ENCODE data around the gene PKN1. TPM values are rescaled to one million over a fixed set of nuclear protein-coding genes. Genes with fewer than 3 reads are reported as not detected.

PKN1 gene
- total and polyA plus RNA-seq, 5 experiments from 2014 or later, result 45.5 to 200 (median 96.6) TPM

DNA sequence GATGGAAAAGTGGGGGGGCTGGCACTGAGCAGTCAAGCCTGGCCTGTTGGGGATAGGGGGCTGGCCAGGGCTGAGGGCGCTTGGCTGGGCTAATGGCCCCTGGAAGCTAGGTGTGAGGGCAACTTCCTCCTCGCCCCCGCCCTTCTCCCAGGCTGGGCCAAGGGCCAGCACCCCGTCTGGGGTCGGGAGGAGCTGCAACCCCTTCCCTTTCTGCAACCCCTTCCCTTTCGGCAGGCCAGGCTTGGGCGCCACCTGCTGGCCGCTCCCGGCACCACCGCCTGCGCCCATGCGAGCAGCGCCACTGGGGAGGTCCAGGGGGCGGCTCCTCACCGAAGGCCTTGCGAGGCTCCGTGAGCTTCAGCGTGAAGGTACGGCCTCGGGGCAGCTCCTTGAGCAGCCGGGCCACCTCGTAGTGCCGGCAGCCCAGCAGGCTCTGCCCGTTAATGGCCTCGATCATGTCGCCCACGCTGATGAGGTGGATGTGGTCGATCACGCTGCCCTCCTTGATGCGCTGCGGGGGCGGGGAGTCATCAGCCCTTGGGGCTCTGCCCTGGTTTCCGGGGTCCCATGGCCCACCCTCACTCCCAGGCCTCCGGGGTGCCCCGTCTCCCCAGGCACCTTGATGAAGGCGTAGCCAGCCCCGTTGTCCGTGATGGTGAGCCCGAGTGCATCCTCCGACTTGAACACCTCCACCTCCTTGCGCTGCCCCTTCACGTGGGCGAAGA, 47.0 kb downstream of the PKN1 start:
- H3K4me1 Mint-ChIP-seq, result peaks cover 12 to 22% (median 18%) of the 10 kb centered on the region in 4 donors
- peak; percentile 72 to 83 for ATAC-seq
- H3K27ac Mint-ChIP-seq, result peak overlapping the region in 1 of 10 donors; percentile 48
- no peaks in the 10 kb centered on the region for H3K9me3 Mint-ChIP-seq
- H3K36me3 Mint-ChIP-seq, result peaks cover 0 to 13% (median 0%) of the 10 kb centered on the region in 3 donors
- peaks cover 0 to 7% (median 1%) of the 10 kb centered on the region in 5 donors for H3K27me3 Mint-ChIP-seq
- H3K4me3 Mint-ChIP-seq, result no peak overlapping the region
- POLR2A ChIA-PET, result interaction anchor here (0.5 to 1.8 kb wide), 6 partner anchors 16 to 158 kb away, joined by 3 to 7 read pairs (median 4); partner anchors contain the start of genes DDX39A and GIPC1
- peak; percentile 31 to 74 (median 66) for DNase-seq

DNA sequence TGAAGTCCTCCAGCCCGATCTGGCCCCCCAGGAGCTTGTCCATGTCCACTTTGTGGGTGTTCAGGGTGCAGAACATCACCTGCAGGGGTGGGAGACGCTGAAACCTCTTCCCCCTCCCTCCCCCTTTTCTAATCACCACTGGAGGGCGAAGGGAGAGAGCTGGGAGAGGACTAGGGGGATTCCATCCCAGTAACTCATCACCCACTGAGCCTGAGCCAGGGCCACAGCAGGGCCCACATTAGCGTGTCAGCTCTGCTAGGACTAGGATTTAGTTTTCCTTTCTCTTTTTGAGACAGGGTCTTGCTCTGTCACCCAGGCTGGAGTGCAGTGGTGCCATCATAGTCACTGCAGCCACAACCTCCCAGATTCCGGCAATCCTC, 47.6 kb downstream of the PKN1 start:
- POLR2A ChIA-PET, result interaction anchor here (0.6 to 1.8 kb wide), 5 partner anchors 8 to 61 kb away, joined by 3 to 7 read pairs (median 4); partner anchors contain the start of genes DDX39A and GIPC1
- ATAC-seq (no peak), DNase-seq (no peak)
- peaks cover 0 to 13% (median 0%) of the 10 kb centered on the region in 3 donors for H3K36me3 Mint-ChIP-seq
- H3K4me1 Mint-ChIP-seq, result peaks cover 11 to 16% (median 13%) of the 10 kb centered on the region in 4 donors
- H3K27ac Mint-ChIP-seq, result peak overlapping the region in 1 of 10 donors; percentile 48
- H3K4me3 Mint-ChIP-seq, result no peak overlapping the region
- peaks cover 0 to 5% (median 0%) of the 10 kb centered on the region in 5 donors for H3K27me3 Mint-ChIP-seq
- no peaks in the 10 kb centered on the region for H3K9me3 Mint-ChIP-seq

DNA sequence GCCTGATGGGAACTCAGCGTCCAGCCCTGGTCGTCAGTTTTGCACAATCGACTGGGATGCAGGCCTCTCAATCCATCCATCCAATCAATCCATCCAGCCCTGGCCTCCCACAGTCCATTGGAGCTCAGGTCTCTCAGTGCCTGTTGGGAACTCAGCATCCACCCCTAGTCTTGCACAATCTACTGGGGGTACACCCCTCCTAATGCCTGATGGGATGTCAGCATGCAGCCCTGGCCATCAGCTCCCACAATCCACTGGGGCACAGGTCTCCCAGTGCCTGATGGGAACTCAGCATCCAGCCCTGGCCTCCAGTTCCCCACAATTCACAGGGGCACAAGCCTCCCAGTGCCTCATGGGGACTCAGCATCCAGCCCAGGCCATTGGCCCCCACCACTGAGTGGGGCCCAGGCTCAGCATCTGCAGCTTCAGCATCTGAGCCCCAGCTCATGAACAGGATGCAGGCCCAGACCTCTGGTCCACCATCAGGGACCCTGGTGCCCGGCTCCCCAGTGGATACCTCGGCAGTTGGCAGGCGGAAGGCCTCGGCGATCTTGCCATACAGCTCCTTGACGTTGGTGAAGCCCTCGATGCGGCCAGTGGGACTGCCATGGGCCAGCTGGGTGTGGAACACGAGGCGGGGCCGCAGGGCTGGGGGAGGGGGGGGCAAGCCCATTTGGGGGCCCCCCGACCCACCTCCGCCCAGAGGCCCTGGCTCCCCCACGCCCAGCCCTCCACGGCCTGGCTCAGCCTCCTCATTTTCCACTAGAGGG, 49.3 kb downstream of the PKN1 start:
- DNase-seq, result no peak

DNA sequence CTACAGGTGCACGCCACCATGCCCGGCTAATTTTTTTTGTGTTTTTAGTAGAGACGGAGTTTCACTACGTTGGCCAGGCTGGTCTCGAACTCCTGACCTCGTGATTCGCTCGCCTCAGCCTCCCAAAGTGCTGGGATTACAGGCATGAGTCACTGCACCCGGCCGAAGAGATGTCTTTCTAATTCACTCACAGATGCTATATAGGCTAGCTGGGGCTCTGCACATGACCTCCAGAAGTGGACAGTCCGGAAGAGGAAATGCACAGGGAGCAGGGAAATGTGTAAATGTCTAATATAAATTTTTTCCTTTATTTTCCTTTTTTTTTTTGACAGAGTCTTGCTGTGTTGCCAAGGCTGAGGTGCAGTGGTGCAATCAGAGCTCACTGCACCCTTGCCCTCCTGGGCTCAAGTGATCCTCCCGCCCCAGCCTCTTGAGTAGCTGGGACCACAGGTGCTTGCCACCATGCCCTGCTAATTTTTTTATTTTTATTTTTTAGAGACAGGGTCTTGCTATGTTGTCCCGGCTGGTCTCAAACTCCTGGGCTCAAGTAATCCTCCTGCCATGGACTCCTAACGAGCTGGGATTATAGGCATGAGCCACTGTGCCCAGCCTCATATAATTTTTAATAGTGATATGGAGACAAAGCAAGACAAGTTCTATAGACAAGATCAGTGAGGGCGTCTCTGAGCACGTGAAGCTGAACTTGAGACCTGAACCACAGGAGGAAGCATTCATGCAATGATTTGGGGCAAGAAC, 54.4 kb downstream of the PKN1 start:
- no peak for DNase-seq
- Mint-ChIP-seq H3K9me3 (no peaks in the 10 kb centered on the region), H3K4me1 (peaks cover 6 to 11% (median 10%) of the 10 kb centered on the region in 4 donors), H3K27ac (peak overlapping the region in 1 of 10 donors; percentile 53), H3K36me3 (peaks cover 0 to 35% (median 9%) of the 10 kb centered on the region in 3 donors), H3K4me3 (no peak overlapping the region), H3K27me3 (no peaks in the 10 kb centered on the region)
- ATAC-seq, result no peak
- POLR2A ChIA-PET, result interaction anchor here (0.6 to 1.7 kb wide), 5 partner anchors 9 to 350 kb away, joined by 3 to 10 read pairs (median 3); partner anchors contain the start of genes GIPC1 and PKN1

More for the DNA sequence above, 49.3 kb downstream of the PKN1 start:
- no peaks in the 10 kb centered on the region for H3K27me3 Mint-ChIP-seq
- H3K27ac Mint-ChIP-seq, result peak overlapping the region in 2 of 10 donors; percentile 5 to 22
- H3K4me3 Mint-ChIP-seq, result no peak overlapping the region
- no peak for ATAC-seq
- H3K4me1 Mint-ChIP-seq, result peaks cover 5 to 19% (median 9%) of the 10 kb centered on the region in 4 donors
- POLR2A ChIA-PET, result interaction anchor here (0.9 to 1.8 kb wide), 4 partner anchors 36 to 129 kb away, joined by 3 to 5 read pairs (median 4); partner anchors contain the start of gene DNAJB1
- H3K9me3 Mint-ChIP-seq, result no peaks in the 10 kb centered on the region
- H3K36me3 Mint-ChIP-seq, result peaks cover 0 to 17% (median 0%) of the 10 kb centered on the region in 3 donors

- Mint-ChIP-seq H3K27me3 (no peaks in the 10 kb centered on the region), H3K36me3 (peaks cover 0 to 32% (median 9%) of the 10 kb centered on the region in 3 donors), H3K4me3 (no peak overlapping the region), H3K27ac (peak overlapping the region in 9 of 10 donors; percentile 16 to 90 (median 55)), H3K9me3 (no peaks in the 10 kb centered on the region), H3K4me1 (peaks cover 13 to 34% (median 25%) of the 10 kb centered on the region in 4 donors)
- no peak for DNase-seq
- POLR2A ChIA-PET, result interaction anchor here (0.7 kb wide), 1 partner anchor 12 kb away, joined by 4 read pairs; no protein-coding TSS in a partner anchor
- no peak for ATAC-seq
These were observed 59.7 kb downstream of the PKN1 start for GRCh38 chr19:14492756-14493337.

GRCh38 chr19:14494411-14494810, 61.3 kb downstream of the PKN1 start:
- DNase-seq (no peak), ATAC-seq (no peak)
- Mint-ChIP-seq H3K36me3 (peaks cover 0 to 28% (median 4%) of the 10 kb centered on the region in 3 donors), H3K4me3 (peak overlapping the region; percentile 63 to 91 (median 78)), H3K27me3 (no peaks in the 10 kb centered on the region), H3K4me1 (peaks cover 13 to 34% (median 25%) of the 10 kb centered on the region in 4 donors), H3K9me3 (no peaks in the 10 kb centered on the region), H3K27ac (peak overlapping the region; percentile 57 to 91 (median 85))
- POLR2A ChIA-PET, result interaction anchor here (0.8 to 5.5 kb wide), 7 partner anchors 11 to 139 kb away, joined by 3 to 89 read pairs (median 14); partner anchors contain the start of genes DNAJB1 and TECR

DNA sequence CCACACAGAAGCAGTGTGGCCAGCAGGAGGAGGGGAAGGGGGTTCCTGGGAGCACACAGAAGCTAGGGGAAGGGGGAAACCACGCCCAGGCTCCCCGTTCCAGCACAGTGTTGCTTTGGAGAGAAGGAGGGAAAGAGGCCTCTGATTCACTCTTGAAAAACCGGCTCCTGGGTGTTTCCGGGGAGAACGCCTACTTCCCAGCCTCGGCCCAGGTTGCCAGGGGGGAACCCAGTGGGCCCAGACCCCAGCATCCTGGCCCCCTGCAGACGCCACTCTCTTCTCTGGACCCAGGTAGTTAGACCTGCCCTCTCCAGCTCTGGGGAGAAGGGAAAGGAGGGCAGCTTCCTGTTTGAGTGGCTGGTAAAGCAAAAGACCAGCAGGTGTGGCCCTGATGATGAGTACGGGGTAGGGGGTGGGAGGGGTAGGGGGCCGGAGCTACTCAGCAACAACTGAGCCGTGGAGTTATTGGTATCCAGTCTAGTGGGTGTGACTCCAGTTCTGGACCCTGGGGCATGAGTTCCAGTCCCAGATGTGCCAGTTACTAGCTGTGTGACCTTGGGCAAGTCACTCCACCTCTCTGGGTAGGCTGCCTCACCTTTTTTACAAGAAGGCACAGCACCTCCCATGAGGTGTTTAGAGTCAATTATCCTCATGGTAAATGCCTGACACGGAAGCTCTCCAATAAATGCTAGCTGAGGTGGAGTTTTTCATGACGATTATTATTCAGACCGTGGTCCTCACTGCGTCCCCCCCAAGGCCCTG, 62.0 kb downstream of the PKN1 start:
- Mint-ChIP-seq H3K27ac (peak overlapping the region; percentile 57 to 91 (median 87)), H3K27me3 (no peaks in the 10 kb centered on the region), H3K4me1 (peaks cover 13 to 34% (median 25%) of the 10 kb centered on the region in 4 donors), H3K9me3 (no peaks in the 10 kb centered on the region), H3K36me3 (peaks cover 0 to 22% (median 0%) of the 10 kb centered on the region in 3 donors), H3K4me3 (peak overlapping the region; percentile 77 to 91 (median 85))
- POLR2A ChIA-PET, result interaction anchor here (0.5 to 5.5 kb wide), 17 partner anchors 8 to 1780 kb away, joined by 3 to 89 read pairs (median 5); partner anchors contain the start of genes ASF1B, DNAJB1, NDUFB7 and TECR
- ATAC-seq, result no peak
- DNase-seq, result no peak

DNA sequence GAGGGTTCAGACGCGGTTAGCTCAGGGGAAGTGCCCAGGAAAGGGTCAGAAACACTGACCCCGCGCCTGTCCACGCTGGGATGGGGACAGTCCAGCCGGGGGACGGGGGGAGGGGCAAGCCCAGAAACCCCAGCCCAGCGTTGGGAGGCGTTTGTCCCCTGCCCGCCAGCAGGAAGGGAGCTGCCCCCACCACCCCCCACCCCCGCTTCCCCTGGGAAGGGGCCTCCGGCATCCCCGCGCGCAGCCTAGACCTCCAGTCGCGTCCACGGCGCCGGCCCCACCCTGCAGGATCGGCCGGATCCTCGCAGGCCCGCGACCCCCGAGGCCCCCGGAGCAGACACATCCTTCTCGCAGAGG, 62.5 kb downstream of the PKN1 start:
- ATAC-seq (no peak), DNase-seq (no peak)
- Mint-ChIP-seq H3K36me3 (peaks cover 0 to 16% (median 0%) of the 10 kb centered on the region in 3 donors), H3K9me3 (no peaks in the 10 kb centered on the region), H3K4me3 (peak overlapping the region; percentile 77 to 91 (median 84)), H3K27ac (peak overlapping the region; percentile 57 to 91 (median 87)), H3K27me3 (no peaks in the 10 kb centered on the region), H3K4me1 (peaks cover 13 to 34% (median 25%) of the 10 kb centered on the region in 4 donors)
- POLR2A ChIA-PET, result interaction anchor here (0.5 to 5.5 kb wide), 16 partner anchors 9 to 1779 kb away, joined by 3 to 89 read pairs (median 6); partner anchors contain the start of genes ASF1B, DNAJB1, NDUFB7 and TECR

DNA sequence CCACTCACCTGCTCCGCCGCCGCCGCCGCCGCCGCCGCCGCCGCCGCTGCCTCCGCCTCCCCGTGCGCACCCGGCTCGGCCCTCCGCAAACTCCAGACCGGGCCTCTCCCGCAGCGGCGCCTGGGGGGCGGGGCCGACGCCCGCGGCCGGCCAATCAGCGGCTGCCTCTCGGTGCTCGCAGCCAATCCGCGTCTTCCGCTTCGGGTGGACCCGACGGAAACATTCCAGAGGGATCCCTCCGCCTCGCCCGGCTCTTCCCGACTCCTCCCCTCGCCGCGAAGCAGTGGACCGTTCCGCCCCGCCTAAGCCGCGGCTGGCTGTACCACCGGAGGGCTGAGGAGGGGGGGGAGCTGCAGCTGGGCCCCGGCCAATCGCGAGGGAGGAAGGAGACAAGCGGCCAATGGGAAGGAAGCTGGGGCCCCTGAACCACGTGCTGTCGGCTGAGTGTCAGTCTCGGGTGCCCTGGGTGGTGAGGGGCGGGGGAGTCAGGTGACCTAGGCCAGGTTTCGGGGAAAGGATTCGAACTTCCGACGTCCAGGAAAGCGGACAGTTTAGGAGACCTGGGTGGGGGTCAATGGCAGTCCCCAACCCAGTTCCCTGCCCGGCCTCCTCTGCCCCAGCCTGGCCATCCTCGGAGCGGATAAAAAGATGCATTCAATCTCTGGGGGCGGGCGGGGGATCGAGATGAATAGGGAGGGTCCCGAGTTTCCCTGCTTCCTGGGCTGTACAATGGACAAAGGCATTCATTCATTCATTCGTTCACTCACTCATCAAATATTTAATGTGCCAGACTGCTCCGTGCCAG, 63.1 kb downstream of the PKN1 start, which contains the start of gene GIPC1:
Gene GIPC1 (minus strand): TSS at position 99 of the 805 bp plus-strand sequence. CDS start 13,151 bp downstream, outside the sequence.
- POLR2A ChIA-PET, result interaction anchor here (0.6 to 5.5 kb wide), 14 partner anchors 9 to 379 kb away, joined by 3 to 89 read pairs (median 6); partner anchors contain the start of genes ASF1B, DNAJB1, NDUFB7 and PRKACA
- Mint-ChIP-seq H3K9me3 (no peaks in the 10 kb centered on the region), H3K27me3 (no peaks in the 10 kb centered on the region), H3K36me3 (peaks cover 0 to 15% (median 0%) of the 10 kb centered on the region in 3 donors), H3K4me1 (peaks cover 13 to 34% (median 25%) of the 10 kb centered on the region in 4 donors), H3K4me3 (peak within 1 kb of the TSS; percentile 78 to 91 (median 86)), H3K27ac (peak within 1 kb of the TSS; percentile 57 to 91 (median 88))
- ATAC-seq (peak; percentile 91 to 92), DNase-seq (peak; percentile 66 to 94 (median 81))

DNA sequence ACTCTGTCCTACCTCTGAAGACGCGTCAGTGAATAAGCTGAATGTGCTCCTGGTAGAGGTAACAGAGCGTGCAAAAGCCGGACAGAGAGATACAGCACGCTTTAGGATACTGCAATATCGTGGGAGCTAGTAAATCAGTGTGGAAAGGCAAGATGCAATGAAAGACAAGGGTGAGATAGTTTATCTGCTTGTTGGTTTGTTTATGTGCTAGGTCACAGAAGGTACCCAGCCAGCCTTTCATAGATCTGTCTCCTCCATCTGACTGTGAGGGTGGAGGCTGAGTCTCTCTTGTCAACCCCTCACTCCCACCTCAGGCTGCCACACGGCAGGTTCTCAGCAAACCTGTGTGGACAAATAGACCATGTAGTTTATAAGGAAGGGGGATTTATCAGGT, 63.7 kb downstream of the PKN1 start:
- DNase-seq, result no peak
- Mint-ChIP-seq H3K36me3 (peaks cover 0 to 9% (median 0%) of the 10 kb centered on the region in 3 donors), H3K9me3 (no peaks in the 10 kb centered on the region), H3K27me3 (no peaks in the 10 kb centered on the region), H3K4me3 (peak overlapping the region; percentile 56 to 88 (median 81)), H3K27ac (peak overlapping the region in 9 of 10 donors; percentile 79 to 91 (median 87)), H3K4me1 (peaks cover 11 to 34% (median 25%) of the 10 kb centered on the region in 4 donors)
- POLR2A ChIA-PET, result interaction anchor here (0.6 to 5.5 kb wide), 13 partner anchors 9 to 379 kb away, joined by 3 to 89 read pairs (median 6); partner anchors contain the start of genes ASF1B, DNAJB1, PRKACA and TECR
- no peak for ATAC-seq

All from naive thymus-derived CD8-positive, alpha-beta T cell (primary cell).